Epithelial cell of proximal tubule (primary cell): ENCODE measurements around the gene CCR5. TPM values are rescaled to one million over a fixed set of nuclear protein-coding genes. Genes with fewer than 3 reads are reported as not detected.
"Not testable (repeated sequence)": the region's sequence is repeated elsewhere in the genome, so short reads cannot be mapped to it uniquely, and the experiment has no call there.

Experiments
- DNase-seq: peaks from one replicate; pipeline ENCODE4 v3.0.0-alpha.2; 2011; ENCODE audit warnings: low read depth
- H3K4me3 ChIP-seq: 2 replicates; pipeline ENCODE4 v1.5.1; 2011; ENCODE audit warnings: low read depth, mild to moderate bottlenecking, low read length
- total RNA-seq: library from RNA; depleted of rRNA; stranded (reverse); fragments of >200 nt; gene quantifications from 2 replicates; pipeline ENCODE4 v1.2.3, GENCODE V29; 2015
- TF ChIP-seq, protein P1 (sequence below): conservative IDR thresholded peaks from 2 replicates; pipeline ENCODE4 v1.5.1; 2012; ENCODE audit warnings: low read depth, mild to moderate bottlenecking, low read length

Gene CCR5
- not detected in 2 replicates for total RNA-seq

DNA sequence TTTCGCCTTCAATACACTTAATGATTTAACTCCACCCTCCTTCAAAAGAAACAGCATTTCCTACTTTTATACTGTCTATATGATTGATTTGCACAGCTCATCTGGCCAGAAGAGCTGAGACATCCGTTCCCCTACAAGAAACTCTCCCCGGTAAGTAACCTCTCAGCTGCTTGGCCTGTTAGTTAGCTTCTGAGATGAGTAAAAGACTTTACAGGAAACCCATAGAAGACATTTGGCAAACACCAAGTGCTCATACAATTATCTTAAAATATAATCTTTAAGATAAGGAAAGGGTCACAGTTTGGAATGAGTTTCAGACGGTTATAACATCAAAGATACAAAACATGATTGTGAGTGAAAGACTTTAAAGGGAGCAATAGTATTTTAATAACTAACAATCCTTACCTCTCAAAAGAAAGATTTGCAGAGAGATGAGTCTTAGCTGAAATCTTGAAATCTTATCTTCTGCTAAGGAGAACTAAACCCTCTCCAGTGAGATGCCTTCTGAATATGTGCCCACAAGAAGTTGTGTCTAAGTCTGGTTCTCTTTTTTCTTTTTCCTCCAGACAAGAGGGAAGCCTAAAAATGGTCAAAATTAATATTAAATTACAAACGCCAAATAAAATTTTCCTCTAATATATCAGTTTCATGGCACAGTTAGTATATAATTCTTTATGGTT, at the start of gene CCR5:
Gene CCR5 (plus strand): TSS at position 108 of the 680 bp plus-strand sequence. CDS start 1,957 bp downstream, outside the sequence.
- TF ChIP-seq, protein P1, sequence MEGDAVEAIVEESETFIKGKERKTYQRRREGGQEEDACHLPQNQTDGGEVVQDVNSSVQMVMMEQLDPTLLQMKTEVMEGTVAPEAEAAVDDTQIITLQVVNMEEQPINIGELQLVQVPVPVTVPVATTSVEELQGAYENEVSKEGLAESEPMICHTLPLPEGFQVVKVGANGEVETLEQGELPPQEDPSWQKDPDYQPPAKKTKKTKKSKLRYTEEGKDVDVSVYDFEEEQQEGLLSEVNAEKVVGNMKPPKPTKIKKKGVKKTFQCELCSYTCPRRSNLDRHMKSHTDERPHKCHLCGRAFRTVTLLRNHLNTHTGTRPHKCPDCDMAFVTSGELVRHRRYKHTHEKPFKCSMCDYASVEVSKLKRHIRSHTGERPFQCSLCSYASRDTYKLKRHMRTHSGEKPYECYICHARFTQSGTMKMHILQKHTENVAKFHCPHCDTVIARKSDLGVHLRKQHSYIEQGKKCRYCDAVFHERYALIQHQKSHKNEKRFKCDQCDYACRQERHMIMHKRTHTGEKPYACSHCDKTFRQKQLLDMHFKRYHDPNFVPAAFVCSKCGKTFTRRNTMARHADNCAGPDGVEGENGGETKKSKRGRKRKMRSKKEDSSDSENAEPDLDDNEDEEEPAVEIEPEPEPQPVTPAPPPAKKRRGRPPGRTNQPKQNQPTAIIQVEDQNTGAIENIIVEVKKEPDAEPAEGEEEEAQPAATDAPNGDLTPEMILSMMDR = no peak
- no peak within 1 kb of the TSS for H3K4me3 ChIP-seq
- DNase-seq = no peak

DNA sequence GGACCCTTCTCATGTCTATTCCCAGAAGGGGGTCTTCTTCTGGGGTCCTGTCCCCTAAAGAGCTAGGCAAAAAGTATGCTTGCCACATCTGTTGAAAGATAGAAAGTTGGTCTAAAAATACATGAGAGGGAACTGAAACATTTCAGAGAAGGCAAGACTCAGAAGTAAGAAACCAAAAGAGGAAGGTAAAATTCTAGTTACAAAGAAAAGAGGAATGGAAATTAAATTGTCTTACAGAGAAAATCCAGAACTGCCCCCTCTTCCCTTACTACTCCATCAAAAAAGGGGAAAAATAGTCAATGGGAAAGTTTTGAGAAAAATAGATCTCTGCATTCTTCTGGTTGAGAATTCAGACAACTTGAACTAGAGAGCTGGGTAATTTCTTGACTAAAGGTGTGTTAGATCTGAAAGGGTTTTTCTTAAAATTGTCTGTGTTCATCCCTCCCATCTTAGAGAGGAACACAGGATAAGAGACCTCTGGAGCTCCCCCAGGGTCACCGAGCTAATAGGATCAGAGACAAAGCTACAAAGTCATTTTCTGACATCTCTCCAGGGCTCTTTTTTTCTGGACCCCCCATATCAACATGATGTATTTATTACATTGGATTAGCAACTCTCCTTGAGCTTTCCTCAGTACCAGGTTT, 49.2 kb upstream of the CCR5 start:
- no peak for DNase-seq
- H3K4me3 ChIP-seq = no peak overlapping the region
- TF ChIP-seq, protein P1 = no peak

DNA sequence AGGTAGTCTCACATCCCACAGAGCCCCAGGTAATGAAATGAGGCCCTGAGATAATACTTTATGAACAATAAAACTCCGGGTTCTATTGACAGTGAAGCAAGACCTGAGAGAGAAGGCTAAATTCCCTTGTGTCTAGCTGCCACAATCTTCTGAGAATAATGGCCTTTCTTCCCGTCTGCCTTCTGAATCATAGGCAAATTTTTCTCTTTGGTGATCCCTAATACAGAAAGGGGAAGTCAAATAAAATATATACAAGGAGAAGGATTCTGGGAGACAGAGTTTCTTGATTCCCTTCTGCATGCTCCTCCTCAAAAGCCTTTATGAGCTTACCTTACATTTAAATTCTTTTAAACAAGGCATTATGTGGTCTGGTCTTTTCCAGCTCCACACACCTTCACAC, 46.7 kb upstream of the CCR5 start:
- no peak for DNase-seq
- H3K4me3 ChIP-seq = no peak overlapping the region
- TF ChIP-seq, protein P1 = no peak

DNA sequence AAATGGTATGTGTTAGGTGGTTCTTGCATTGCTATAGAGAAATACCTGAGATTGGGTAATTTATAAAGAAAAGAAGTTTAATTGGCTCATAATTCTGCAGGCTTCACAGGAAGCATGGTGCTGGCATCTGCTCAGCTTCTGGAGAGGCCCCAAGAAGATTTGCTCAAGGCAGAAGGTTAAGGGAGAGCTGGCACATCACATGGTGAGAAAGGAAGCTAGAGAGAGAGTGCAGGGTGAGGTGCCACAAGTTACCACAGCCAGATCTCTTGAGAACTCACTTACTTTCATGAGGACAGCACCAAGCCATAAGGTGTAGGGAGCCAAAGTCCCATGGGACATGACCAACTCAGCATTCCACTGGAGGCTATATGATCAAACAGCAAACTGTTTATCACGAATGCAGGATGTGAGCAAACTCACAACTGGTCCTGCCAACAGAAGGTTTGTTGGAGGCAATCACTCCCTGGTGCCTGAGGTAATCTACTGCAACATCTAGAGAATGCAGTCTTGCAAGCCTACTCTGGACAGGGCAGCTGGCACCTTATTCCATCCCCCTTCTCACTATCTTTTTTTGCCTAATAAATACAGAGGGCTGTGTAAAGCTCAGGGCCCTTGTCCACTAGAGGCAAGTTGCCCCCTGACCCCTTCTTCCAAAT, 45.0 kb upstream of the CCR5 start:
- DNase-seq = no peak

DNA sequence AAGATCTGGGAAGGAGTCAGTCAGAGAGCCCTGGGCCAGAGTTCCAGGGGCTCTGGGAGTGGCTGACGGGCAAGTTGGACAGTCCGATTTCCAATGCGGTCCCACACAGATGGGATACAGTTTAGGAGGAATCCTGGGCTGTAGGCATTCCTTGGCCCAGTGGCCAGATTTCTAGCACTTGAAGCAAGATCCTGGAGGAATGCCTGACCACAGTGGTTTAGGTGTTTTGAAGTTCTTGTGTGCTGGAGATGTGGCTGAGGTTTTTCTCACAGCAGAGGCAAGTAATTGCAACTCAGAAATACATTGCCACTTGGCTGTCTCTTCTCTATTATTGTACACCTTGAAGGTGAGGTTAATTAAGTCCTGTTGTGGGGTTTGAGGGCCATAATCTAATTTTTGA, 40.1 kb upstream of the CCR5 start:
- not testable (repeated sequence) for H3K4me3 ChIP-seq, DNase-seq

More for the DNA sequence above, 45.0 kb upstream of the CCR5 start:
- TF ChIP-seq, protein P1 = no peak
- no peak overlapping the region for H3K4me3 ChIP-seq

DNA sequence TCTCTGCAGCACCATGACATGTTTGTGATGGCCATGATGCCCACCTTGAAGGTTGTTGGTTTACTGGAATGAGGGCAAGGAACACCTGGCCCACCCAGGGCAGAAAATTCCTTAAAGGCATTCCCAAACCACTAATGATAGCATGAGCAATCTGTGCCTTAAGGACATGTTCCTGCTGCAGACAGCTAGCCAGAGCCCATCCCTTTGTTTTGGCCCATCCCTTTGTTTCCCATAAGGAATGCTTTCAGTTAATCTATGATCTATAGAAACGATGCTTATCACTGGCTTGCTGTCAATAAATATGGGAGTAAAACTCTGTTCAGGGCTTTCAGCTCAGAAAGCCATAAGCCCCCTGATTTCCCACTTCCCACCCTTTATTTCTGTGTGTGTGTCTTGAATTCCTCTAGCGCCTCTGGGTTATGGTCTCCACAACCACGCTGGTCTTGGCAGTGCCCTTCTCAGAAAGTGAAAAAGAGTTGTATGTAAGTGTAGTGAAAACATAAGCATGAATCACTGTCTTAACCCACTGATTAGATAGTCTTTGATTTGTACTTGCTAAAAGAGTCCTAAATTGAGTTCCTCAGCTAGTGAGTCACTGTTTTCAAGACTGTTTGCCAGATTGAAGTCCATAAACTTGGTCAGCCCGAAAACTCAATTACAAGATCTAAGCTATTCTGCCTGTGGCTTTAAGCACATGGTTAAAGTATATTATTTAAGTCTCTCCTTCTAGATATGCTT, 35.8 kb upstream of the CCR5 start:
- DNase-seq = peak; percentile 52
- TF ChIP-seq, protein P1 = no peak
- H3K4me3 ChIP-seq = no peak overlapping the region

DNA sequence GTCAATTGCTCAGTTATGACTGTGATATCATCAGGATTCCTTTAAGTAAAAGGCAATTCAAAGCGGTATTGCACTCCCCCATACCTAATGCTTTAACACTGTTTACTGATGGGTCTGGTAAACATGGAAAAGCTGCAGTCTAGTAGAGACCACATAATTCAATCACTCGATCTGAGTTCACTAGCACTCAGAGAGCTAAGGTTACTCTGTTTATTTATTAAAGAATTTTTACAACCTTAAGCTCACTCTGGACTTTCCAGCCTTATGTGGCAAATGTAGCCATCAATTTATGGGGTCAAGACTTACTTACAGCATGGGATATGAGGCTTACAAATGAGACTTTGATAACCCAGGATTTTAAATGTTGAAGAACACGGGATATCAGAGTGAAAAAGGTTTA, 35.2 kb upstream of the CCR5 start:
- H3K4me3 ChIP-seq = no peak overlapping the region
- DNase-seq = no peak
- TF ChIP-seq, protein P1 = no peak
